CD1c-positive myeloid dendritic cell (primary cell): Measurements from ENCODE around the gene PARVB.

Experiments used
- DNase-seq: peaks from one replicate; pipeline ENCODE4 v3.0.0-alpha.2; 2016; ENCODE audit errors: extremely low spot score

Gene PARVB, protein sequence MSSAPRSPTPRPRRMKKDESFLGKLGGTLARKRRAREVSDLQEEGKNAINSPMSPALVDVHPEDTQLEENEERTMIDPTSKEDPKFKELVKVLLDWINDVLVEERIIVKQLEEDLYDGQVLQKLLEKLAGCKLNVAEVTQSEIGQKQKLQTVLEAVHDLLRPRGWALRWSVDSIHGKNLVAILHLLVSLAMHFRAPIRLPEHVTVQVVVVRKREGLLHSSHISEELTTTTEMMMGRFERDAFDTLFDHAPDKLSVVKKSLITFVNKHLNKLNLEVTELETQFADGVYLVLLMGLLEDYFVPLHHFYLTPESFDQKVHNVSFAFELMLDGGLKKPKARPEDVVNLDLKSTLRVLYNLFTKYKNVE

GRCh38 chr22:44024288-44024921 lies at the start of gene PARVB:
PARVB (plus strand) TSS chr22:44024302; CDS start chr22:44024340, 38 bp downstream.
- DNase-seq, result peak; percentile 60

DNA sequence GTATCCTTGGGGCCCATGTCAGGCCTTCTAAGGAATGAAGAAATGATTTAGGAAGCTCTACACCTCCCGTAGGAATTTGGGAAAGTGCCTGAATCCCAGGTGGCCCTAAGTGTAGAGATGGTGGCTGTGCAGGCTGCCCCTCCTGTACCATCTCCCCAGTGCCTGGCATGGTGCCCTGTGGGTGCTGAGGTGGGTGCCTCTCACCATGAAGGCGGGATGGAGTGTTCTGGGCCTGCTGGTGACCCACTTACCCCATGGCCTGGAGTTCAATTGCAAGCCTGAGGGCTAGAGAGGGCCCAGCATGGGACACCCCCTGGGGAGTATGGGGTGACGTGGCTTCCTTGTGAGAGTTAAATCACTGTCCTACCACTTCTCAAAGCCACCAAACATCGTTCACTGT lies 49.1 kb upstream of the PARVB start:
- no peak for DNase-seq

DNA sequence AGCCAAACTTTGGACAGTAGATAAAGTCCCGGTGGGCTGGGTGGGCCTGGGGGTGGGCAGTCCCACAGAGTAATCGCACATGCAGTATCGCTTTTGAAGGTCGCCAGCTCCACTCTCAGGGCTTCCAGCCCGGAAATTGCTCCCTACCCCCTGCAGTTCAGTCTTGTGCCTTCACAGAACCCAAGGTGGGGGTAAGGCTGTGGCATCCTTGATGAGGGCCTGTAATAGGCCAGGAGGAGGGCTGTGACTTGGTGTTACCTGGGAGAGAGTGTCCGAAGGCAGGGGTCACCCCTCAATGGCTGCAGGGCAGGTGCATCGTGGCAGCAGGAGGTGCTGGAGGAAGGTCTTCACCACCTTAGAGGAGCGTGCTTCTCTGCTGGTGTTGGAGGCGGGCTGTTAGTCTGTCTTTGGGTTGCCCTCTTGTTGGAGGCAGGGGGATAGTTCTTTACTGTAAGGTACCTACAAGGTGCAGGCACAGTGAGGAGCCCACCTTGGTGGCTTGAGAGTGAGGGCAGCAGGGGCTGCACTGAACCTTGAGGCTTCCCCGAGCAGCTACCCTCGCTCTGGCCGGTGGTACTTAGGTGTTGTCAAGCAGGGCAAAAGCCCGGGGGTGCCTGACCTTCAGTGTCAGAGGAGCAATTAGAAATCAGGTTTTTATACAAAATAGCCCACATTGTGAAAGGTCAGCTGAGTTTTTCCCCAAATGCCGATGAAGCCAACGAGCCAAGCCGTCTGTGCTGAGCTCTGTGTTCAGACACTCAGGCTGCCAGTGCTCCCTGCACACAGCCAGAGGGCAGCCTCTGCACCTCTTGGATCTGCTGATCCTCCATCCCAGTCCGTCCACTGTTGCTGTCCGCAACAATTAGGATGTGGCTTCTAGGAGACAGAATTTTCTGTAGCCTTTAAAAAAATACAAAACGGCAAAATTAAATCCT lies 47.0 kb upstream of the PARVB start:
- DNase-seq, result no peak

GRCh38 chr22:43978558-43978957 lies 45.5 kb upstream of the PARVB start:
- no peak for DNase-seq

DNA sequence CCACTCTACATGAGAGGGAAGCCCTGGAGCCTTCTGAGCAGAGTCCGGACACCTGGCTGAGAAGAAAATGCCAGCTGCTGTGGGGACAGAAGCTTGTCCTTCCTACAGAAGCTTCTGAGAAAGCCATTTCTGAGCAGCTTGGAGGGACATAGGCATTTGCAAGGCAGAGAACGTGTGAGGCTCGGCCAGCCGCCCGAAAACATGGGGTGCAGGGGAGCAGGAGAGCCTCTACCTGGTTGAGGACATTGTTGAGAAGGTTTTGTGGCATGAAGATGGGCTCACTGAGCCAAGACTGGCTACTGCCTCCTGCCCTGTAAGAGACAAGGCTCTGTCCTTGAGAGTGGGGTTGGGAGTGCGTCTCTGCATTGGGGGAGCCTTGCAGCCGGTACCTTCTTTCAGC lies 43.5 kb upstream of the PARVB start:
- no peak for DNase-seq

DNA sequence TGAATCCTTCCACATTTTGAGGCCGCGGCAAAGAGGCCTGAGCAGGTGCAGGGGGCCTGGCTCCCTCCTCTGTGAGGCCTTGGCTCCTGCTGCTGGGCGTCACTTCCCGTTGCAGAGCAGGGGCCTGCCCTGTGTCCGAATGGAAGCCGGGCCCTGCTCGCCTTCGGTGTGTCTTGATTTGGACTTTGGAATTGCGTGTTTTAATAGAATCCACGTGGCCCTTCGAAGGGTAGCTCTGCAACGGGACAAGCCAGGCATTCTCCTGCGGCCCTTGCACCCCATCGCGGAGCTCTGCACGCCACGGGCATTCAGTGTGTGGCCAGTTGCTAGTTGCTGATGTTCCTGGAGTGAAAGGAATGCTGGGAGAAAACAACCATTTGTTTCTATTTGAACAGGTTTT lies 43.1 kb upstream of the PARVB start:
- no peak for DNase-seq

GRCh38 chr22:43983808-43984207 lies 40.3 kb upstream of the PARVB start:
- DNase-seq, result no peak

- no peak for DNase-seq
Measured at GRCh38 chr22:43985532-43985931, 38.6 kb upstream of the PARVB start.

GRCh38 chr22:43988116-43988820 lies 35.8 kb upstream of the PARVB start:
- no peak for DNase-seq

- no peak for DNase-seq
Measured at GRCh38 chr22:43988960-43989359, 35.1 kb upstream of the PARVB start.

- no peak for DNase-seq
Measured at GRCh38 chr22:43990044-43990443, 34.1 kb upstream of the PARVB start.

DNA sequence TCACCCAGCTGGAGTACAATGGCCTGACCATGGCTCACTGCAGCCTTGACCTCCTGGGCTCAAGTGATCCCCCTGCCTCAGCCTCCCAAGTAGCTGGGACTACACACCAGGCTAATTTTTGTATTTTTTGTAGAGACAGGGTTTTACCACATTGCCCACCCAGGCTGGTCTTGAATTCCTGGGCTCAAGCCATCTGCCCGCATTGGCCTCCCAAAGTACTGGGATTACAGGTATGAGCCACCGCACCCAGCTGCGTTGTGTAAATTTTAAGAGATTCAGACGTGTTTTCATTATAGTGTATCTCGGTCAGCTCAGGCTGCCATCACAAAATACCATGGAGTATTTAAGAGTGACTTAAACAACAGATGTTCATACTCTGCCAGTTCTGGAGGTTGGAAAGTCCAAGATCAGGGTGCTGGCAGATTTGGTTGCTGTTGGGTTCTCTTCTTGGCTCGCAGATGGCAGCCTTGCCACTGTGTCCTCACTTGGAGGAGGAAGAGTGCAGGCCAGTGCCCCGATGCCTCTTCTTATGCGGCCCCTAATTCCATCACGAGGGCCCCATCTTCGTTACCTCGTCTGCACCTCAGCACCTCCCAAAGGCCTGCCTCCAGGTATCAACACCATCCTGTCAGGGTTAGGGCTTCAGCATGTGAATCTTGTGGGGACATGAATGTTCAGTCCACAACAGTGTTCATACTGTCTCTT lies 32.6 kb upstream of the PARVB start:
- no peak for DNase-seq

GRCh38 chr22:43992331-43992821 lies 31.7 kb upstream of the PARVB start:
- no peak for DNase-seq

- peak; percentile 72 for DNase-seq
Measured at GRCh38 chr22:43993072-43993760, 30.9 kb upstream of the PARVB start.

GRCh38 chr22:43994006-43994405 lies 30.1 kb upstream of the PARVB start:
- DNase-seq, result no peak

DNA sequence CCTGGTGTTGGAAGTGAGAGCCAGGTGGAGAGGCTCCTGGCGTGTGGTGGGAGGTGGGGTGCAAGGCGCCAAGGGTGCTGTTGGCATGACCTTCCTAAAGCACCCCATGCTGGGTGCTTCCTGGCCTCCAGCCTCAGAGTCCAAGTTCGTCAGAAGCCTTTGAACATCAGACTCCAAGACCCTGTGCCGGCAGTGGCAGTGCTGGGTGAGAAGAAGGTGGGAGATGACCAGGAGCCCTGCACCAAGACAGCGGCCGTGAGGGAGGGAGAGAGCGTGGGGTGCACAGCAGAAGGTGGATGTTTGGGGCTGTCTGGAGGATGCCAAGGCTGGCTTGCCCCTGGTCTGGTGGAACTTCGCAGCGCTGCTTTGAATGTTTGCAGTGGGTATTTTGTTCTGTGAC lies 29.7 kb upstream of the PARVB start:
- DNase-seq, result no peak

- no peak for DNase-seq
Measured at GRCh38 chr22:43995057-43995685, 28.9 kb upstream of the PARVB start.

DNA sequence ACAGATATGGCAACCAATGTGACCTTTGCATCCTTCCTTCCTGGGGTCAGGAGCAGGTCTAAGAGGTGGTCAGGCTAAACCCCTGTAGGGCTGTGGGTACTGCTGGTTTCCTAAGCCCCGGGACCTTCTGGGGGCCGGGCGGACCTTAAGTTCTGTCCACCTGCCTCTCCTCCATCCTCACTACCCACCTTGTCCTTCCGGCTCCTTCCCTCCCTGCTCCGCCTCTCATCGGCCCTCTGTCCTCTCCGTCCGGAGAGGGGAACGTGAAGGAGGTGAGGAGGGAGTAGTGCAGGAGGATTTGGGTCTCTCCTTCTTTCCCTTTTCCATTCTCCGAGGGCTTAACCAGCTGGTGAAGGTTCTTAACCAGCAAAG lies 28.3 kb upstream of the PARVB start:
- DNase-seq, result no peak

DNA sequence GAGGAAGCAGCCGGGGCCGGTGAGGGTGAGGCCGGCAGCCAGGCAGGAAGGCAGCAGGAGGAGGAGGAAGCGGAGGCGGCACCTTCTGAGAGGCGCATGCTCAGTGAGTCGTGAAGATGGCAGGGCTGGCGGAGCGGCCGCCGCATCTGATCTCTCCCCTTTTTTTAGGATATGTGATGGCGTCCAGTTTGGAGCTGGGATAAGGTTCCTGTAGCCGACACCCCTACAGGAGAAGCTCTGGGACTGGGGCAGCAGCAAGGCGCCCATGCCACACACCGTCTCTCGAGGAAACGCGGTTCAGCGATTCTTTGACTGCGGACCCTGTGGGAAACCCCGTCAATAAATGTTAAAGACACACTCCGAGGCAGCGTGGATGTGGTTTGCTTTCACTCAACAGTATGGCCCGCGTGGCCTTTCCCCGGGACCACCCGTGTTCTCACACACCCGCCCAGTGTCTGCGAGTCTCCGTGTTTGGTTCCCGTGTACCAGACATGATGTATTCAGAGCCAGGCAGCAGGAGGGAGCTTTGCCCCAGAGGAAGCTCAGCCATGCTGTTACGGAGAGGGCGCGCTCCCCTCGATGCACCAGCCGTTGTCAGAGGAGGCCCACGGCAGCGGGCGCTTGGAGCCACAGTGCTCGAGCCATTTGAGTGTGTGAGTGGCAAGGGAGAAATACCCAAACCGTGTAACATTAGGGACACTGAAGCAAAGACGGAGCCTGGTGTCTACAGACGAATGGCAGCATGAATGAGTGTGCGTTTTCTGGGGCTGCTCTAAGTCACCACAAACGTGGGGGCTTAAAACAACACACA lies 27.7 kb upstream of the PARVB start:
- peak; percentile 84 for DNase-seq
